ENCODE measurements around the gene RFESD. TPM values are rescaled to one million over a fixed set of nuclear protein-coding genes. Genes with fewer than 3 reads are reported as not detected.

Gene RFESD
- total and polyA plus RNA-seq, 3 donors from 2014 or later = 11.8 to 25.1 (median 12.8) TPM

GRCh38 chr5:95668728-95669127 lies 22.2 kb downstream of the RFESD start:
- TF ChIP-seq CTCF (IDR thresholded peaks at IDR 0.05) (no peak), POLR2A (IDR thresholded peaks at IDR 0.05) (no peak)
- H3K36me3 ChIP-seq (ENCODE audit: low read depth, missing control alignments) = no peaks in the 10 kb centered on the region
- WGBS, 2 donors = 76 to 80% methylated on average over 1 of the region's 1 CpG
- no peaks in the 10 kb centered on the region for H3K27me3 ChIP-seq
- H3K27ac ChIP-seq = peak overlapping the region; percentile 41 to 64
- H3K9me3 ChIP-seq = no peaks in the 10 kb centered on the region
- H3K4me3 ChIP-seq = no peak overlapping the region
- peaks cover 33% of the 10 kb centered on the region for H3K4me1 ChIP-seq
- intact Hi-C loops (cut with DNase I; ENCODE audit: low total_unique reads) = no loop called here
- DNase-seq = no peak

DNA sequence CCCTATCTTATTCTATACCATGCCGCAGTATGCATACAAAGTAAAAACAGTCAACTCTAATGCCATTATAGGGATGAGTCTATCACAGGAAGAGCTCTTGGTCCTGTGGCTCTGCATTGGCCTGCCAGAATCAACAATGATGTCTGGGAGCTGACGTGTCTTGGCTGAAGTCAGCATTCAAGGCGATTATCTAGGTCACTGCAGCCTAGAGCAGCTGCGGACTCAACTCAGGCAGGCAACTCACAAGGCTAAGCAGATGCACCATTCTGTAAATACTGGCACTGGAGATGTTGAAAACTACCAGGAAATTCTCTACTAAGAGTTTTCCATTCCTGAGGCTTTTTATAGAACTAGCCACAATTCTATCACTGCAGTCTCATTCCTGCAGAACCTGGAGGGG lies 23.0 kb downstream of the RFESD start:
- 47 to 60% methylated on average over 4 of the region's 4 CpGs for WGBS, 2 donors
- no peaks in the 10 kb centered on the region for H3K27me3 ChIP-seq
- peak overlapping the region; percentile 41 to 77 for H3K27ac ChIP-seq
- H3K36me3 ChIP-seq (ENCODE audit: low read depth, missing control alignments) = no peaks in the 10 kb centered on the region
- no peak for TF ChIP-seq POLR2A (IDR thresholded peaks at IDR 0.05)
- TF ChIP-seq CTCF (IDR thresholded peaks at IDR 0.05) = no peak
- peak; percentile 88 for DNase-seq
- intact Hi-C loops (cut with DNase I; ENCODE audit: low total_unique reads) = no loop called here
- no peaks in the 10 kb centered on the region for H3K9me3 ChIP-seq
- H3K4me1 ChIP-seq = peaks cover 26% of the 10 kb centered on the region
- no peak overlapping the region for H3K4me3 ChIP-seq

GRCh38 chr5:95669985-95670384 lies 23.4 kb downstream of the RFESD start:
- H3K27ac ChIP-seq = peak overlapping the region; percentile 41 to 77
- peaks cover 25% of the 10 kb centered on the region for H3K4me1 ChIP-seq
- H3K36me3 ChIP-seq (ENCODE audit: low read depth, missing control alignments) = no peaks in the 10 kb centered on the region
- no peak for TF ChIP-seq CTCF (IDR thresholded peaks at IDR 0.05)
- TF ChIP-seq POLR2A (IDR thresholded peaks at IDR 0.05) = no peak
- intact Hi-C loops (cut with DNase I; ENCODE audit: low total_unique reads) = no loop called here
- no peak for DNase-seq
- no peaks in the 10 kb centered on the region for H3K27me3 ChIP-seq
- no peaks in the 10 kb centered on the region for H3K9me3 ChIP-seq
- no peak overlapping the region for H3K4me3 ChIP-seq
- WGBS, 2 donors = 73 to 82% methylated on average over 5 of the region's 5 CpGs

GRCh38 chr5:95670568-95670967 lies 24.0 kb downstream of the RFESD start:
- DNase-seq = no peak

More at GRCh38 chr5:95670568-95670967, 24.0 kb downstream of the RFESD start:
- Histone ChIP-seq H3K9me3 (no peaks in the 10 kb centered on the region), H3K4me1 (peaks cover 25% of the 10 kb centered on the region), H3K27ac (peak overlapping the region; percentile 41 to 77), H3K36me3 (ENCODE audit: low read depth, missing control alignments) (no peaks in the 10 kb centered on the region), H3K27me3 (no peaks in the 10 kb centered on the region), H3K4me3 (no peak overlapping the region)
- 83 to 87% methylated on average over 3 of the region's 3 CpGs for WGBS, 2 donors
- intact Hi-C loops (cut with DNase I; ENCODE audit: low total_unique reads) = no loop called here
- TF ChIP-seq CTCF (IDR thresholded peaks at IDR 0.05) (no peak), POLR2A (IDR thresholded peaks at IDR 0.05) (no peak)

Measured in testis (tissue), 3 donors.